GDM1 (cell line): Measurements from ENCODE around the gene SLC44A2.

ENCODE experiments used
- DNase-seq: peaks from one replicate; lab custom pipeline; 2025; lab: John Stamatoyannopoulos, UW

Gene SLC44A2

GRCh38 chr19:10682397-10683063 is 57.2 kb downstream of the SLC44A2 start:
- DNase-seq = no peak

GRCh38 chr19:10683064-10683426 is 57.7 kb downstream of the SLC44A2 start:
- DNase-seq = no peak

- no peak for DNase-seq
These were observed 58.2 kb downstream of the SLC44A2 start for GRCh38 chr19:10683582-10683981.

- DNase-seq = no peak
These were observed 59.9 kb downstream of the SLC44A2 start for GRCh38 chr19:10685210-10685609.

GRCh38 chr19:10686193-10686592 is 60.8 kb downstream of the SLC44A2 start:
- DNase-seq = no peak

- no peak for DNase-seq
These were observed 61.5 kb downstream of the SLC44A2 start for GRCh38 chr19:10686661-10687517.

GRCh38 chr19:10687518-10688288 is 62.4 kb downstream of the SLC44A2 start:
- no peak for DNase-seq

- DNase-seq = no peak
These were observed 63.4 kb downstream of the SLC44A2 start for GRCh38 chr19:10688545-10689280.

- no peak for DNase-seq
These were observed 65.0 kb downstream of the SLC44A2 start for GRCh38 chr19:10690341-10690781.

- no peak for DNase-seq
These were observed 66.0 kb downstream of the SLC44A2 start for GRCh38 chr19:10691178-10691881.

- no peak for DNase-seq
These were observed 66.5 kb downstream of the SLC44A2 start for GRCh38 chr19:10691883-10692282.

GRCh38 chr19:10692673-10693264 is 67.4 kb downstream of the SLC44A2 start:
- DNase-seq = no peak
